H9 (cell line): ENCODE data around the gene ASB7. TPM values are rescaled to one million over a fixed set of nuclear protein-coding genes. Genes with fewer than 3 reads are reported as not detected.

Source experiments
- DNase-seq: peaks from one replicate; pipeline ENCODE4 v3.0.0-alpha.2; 2017
- H2AFZ ChIP-seq: one replicate; pipeline ENCODE4 v1.6.1; 2013; ENCODE audit warnings: mild to moderate bottlenecking, low read length, control low read depth, moderate library complexity
- H2AK5ac ChIP-seq: 2 replicates; pipeline ENCODE4 v1.6.1; 2013; ENCODE audit warnings: low read length, control low read depth, mixed read lengths; ENCODE audit not compliant: insufficient read length
- H2BK120ac ChIP-seq: one replicate; pipeline ENCODE4 v1.6.1; 2013; ENCODE audit warnings: low read depth, mild to moderate bottlenecking, low read length, control low read depth, inconsistent platforms; ENCODE audit not compliant: poor library complexity, severe bottlenecking
- H2BK12ac ChIP-seq: 2 replicates; pipeline ENCODE4 v1.6.1; 2013; ENCODE audit warnings: low read length, control low read depth, mixed read lengths, low read depth; ENCODE audit not compliant: insufficient read length
- H2BK15ac ChIP-seq: 2 replicates; pipeline ENCODE4 v1.6.1; 2013; ENCODE audit warnings: low read depth, low read length, control low read depth
- H2BK20ac ChIP-seq: one replicate; pipeline ENCODE4 v1.6.1; 2013; ENCODE audit warnings: low read depth, mild to moderate bottlenecking, low read length, control low read depth, inconsistent platforms; ENCODE audit not compliant: poor library complexity, severe bottlenecking
- H2BK5ac ChIP-seq: 2 replicates; pipeline ENCODE4 v1.6.1; 2013; ENCODE audit warnings: low read length, control low read depth, mixed read lengths; ENCODE audit not compliant: insufficient read length
- H3K14ac ChIP-seq: 2 replicates; pipeline ENCODE4 v1.6.1; 2013; ENCODE audit warnings: low read length, control low read depth; ENCODE audit not compliant: insufficient read depth
- H3K18ac ChIP-seq: 2 replicates; pipeline ENCODE4 v1.6.1; 2013; ENCODE audit warnings: low read depth, mild to moderate bottlenecking, mixed read lengths, low read length, control low read depth; ENCODE audit not compliant: insufficient read length
- H3K23ac ChIP-seq: 2 replicates; pipeline ENCODE4 v1.6.1; 2013; ENCODE audit warnings: low read length, control low read depth, mixed read lengths, low read depth; ENCODE audit not compliant: insufficient read length
- H3K23me2 ChIP-seq: 2 replicates; pipeline ENCODE4 v1.6.1; 2013; ENCODE audit warnings: low read depth, mild to moderate bottlenecking, mixed read lengths, low read length, control low read depth; ENCODE audit not compliant: insufficient read length, poor library complexity, severe bottlenecking
- H3K27ac ChIP-seq: 2 replicates; pipeline ENCODE4 v1.5.1; 2013; ENCODE audit warnings: low read length, control low read depth, mixed read lengths, low read depth; ENCODE audit not compliant: insufficient read length
- H3K27me3 ChIP-seq: 2 replicates; pipeline ENCODE4 v1.6.1; 2013; ENCODE audit warnings: low read length, control low read depth, inconsistent platforms; ENCODE audit not compliant: insufficient read depth
- H3K4ac ChIP-seq: 2 replicates; pipeline ENCODE4 v1.6.1; 2013; ENCODE audit warnings: low read depth, mild to moderate bottlenecking, control low read depth, inconsistent platforms, low read length, moderate library complexity
- H3K4me1 ChIP-seq: 2 replicates; pipeline ENCODE4 v1.6.1; 2013; ENCODE audit warnings: low read length, control low read depth, inconsistent platforms; ENCODE audit not compliant: insufficient read depth
- H3K4me2 ChIP-seq: 2 replicates; pipeline ENCODE4 v1.6.1; 2013; ENCODE audit warnings: low read length, control low read depth, mixed read lengths; ENCODE audit not compliant: insufficient read length, insufficient read depth
- H3K56ac ChIP-seq: 2 replicates; pipeline ENCODE4 v1.6.1; 2013; ENCODE audit warnings: low read depth, mild to moderate bottlenecking, mixed read lengths, low read length, control low read depth; ENCODE audit not compliant: insufficient read length
- H3K79me1 ChIP-seq: 2 replicates; pipeline ENCODE4 v1.6.1; 2013; ENCODE audit warnings: low read depth, mild to moderate bottlenecking, moderate library complexity, low read length, control low read depth, inconsistent platforms; ENCODE audit not compliant: insufficient read depth, poor library complexity, severe bottlenecking
- H3K79me2 ChIP-seq: 2 replicates; pipeline ENCODE4 v1.6.1; 2013; ENCODE audit warnings: low read length, control low read depth, inconsistent platforms; ENCODE audit not compliant: insufficient read depth
- H3K9ac ChIP-seq: 2 replicates; pipeline ENCODE4 v1.6.1; 2013; ENCODE audit warnings: low read length, control low read depth, mixed read lengths; ENCODE audit not compliant: insufficient read length; ENCODE audit errors: extremely low read depth
- H3K9me3 ChIP-seq: one replicate; pipeline ENCODE4 v1.6.1; 2013; ENCODE audit warnings: low read depth, low read length, inconsistent platforms; ENCODE audit not compliant: control insufficient read depth
- H3T11ph ChIP-seq: one replicate; pipeline ENCODE4 v1.6.1; 2013; ENCODE audit warnings: mild to moderate bottlenecking, low read length, control low read depth, inconsistent platforms
- H4K20me1 ChIP-seq: one replicate; pipeline ENCODE4 v1.6.1; 2013; ENCODE audit not compliant: control insufficient read depth, insufficient read length, insufficient read depth
- H4K5ac ChIP-seq: 2 replicates; pipeline ENCODE4 v1.6.1; 2013; ENCODE audit warnings: low read depth, mild to moderate bottlenecking, mixed read lengths, low read length, control low read depth; ENCODE audit not compliant: insufficient read length
- H4K8ac ChIP-seq: replicated peaks from 2 replicates; pipeline ENCODE4 v1.6.1; 2013; ENCODE audit warnings: low read length, control low read depth, mixed read lengths, low read depth; ENCODE audit not compliant: insufficient read length
- H4K91ac ChIP-seq: 2 replicates; pipeline ENCODE4 v1.6.1; 2013; ENCODE audit warnings: low read depth, mild to moderate bottlenecking, moderate library complexity, mixed read lengths, low read length, control low read depth; ENCODE audit not compliant: insufficient read length
- H3K27ac Mint-ChIP-seq, 3 experiments: 2 replicates in 2 of 3; 3 replicates in 1 of 3; pipeline ENCODE4 v1.8.0; 2020 to 2021; ENCODE audit warnings: mixed read lengths in 3 of 3, mild to moderate bottlenecking in 1 of 3, moderate library complexity in 1 of 3
- H3K27me3 Mint-ChIP-seq: 2 replicates; pipeline ENCODE4 v1.8.0; 2021; ENCODE audit warnings: low read depth, mild to moderate bottlenecking, moderate library complexity, mixed read lengths
- H3K36me3 Mint-ChIP-seq, 3 experiments: 2 replicates in 2 of 3; 3 replicates in 1 of 3; pipeline ENCODE4 v1.8.0; 2020 to 2021; ENCODE audit warnings: low read depth in 3 of 3, mixed read lengths in 3 of 3; ENCODE audit not compliant: insufficient read depth in 1 of 3
- H3K4me1 Mint-ChIP-seq, 2 experiments: 2 replicates each; pipeline ENCODE4 v1.8.0; 2020; ENCODE audit warnings: mixed read lengths in 2 of 2
- H3K4me3 Mint-ChIP-seq, 2 experiments: 2 replicates in 1 of 2; 3 replicates in 1 of 2; pipeline ENCODE4 v1.8.0; 2020 to 2021; ENCODE audit warnings: mild to moderate bottlenecking in 2 of 2, mixed read lengths in 2 of 2, moderate library complexity in 1 of 2
- H3K9me3 Mint-ChIP-seq, 2 experiments: 2 replicates in 1 of 2; 3 replicates in 1 of 2; pipeline ENCODE4 v1.8.0; 2020; ENCODE audit warnings: mild to moderate bottlenecking in 2 of 2, mixed read lengths in 2 of 2, moderate library complexity in 1 of 2
- WGBS: extraction: QIAGEN DNeasy Blood & Tissue Kit; methylation state at CpG from one replicate; pipeline ENCODE4 v1.1.7; 2013; ENCODE audit warnings: missing lambda C conversion rate, low lambda C conversion rate, mixed read lengths; ENCODE audit not compliant: insufficient read length; ENCODE audit errors: extremely low coverage; 5-methylcytosine and 5-hydroxymethylcytosine counted together
- total RNA-seq: library from RNA; stranded (reverse); gene quantifications from 2 replicates; pipeline ENCODE4 v1.2.1, GENCODE V29; 2021
- TF ChIP-seq, protein P1 (sequence below): fragments of 200-600 bp; sonication (generic); conservative IDR thresholded peaks from 3 replicates; pipeline ENCODE4 v1.8.0; 2021; ENCODE audit warnings: antibody characterized with exemption, mild to moderate bottlenecking

Gene ASB7
- total RNA-seq, 1 experiment from 2014 or later: 12.8 TPM

DNA sequence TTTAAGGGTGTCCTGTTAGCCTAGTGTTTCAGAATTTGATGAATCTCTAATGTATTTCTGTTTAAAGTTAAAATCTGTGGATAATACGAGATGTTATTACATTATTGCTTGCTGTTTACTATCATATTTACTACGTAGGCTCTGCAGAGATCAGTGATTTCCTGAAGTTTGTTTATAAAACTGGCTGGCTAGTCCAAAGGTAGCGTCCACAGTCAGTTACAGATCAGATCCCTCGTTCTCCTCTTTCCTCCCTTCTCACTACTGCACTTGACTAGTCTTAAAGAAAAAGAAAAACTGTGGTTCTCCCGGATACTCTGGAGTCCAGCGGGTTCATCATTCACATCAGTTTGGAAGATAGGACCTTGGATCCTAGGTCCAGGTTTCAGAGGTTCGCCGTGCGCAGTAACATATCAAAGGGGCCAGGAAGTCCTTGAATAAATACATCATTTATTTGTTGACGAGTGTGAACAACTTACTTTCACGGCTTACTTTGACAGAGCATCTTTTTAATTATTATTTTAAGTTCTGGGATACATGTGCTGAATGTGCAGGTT is 35.9 kb downstream of the ASB7 start:
- no peak overlapping the region for H3K4me2 ChIP-seq

More for the DNA sequence above, 35.9 kb downstream of the ASB7 start:
- Mint-ChIP-seq H3K27me3 (no peaks in the 10 kb centered on the region), H3K4me3 (no peak overlapping the region), H3K9me3 (no peaks in the 10 kb centered on the region), H3K4me1 (peaks cover 39 to 41% of the 10 kb centered on the region in 2 experiments), H3K36me3 (no peaks in the 10 kb centered on the region; a peak in 2 of 7 replicates), H3K27ac (peak overlapping the region in 2 of 3 experiments; percentile 5 to 88; a peak in 3 of 7 replicates)
- Histone ChIP-seq H4K5ac (no peak overlapping the region), H3K18ac (no peak overlapping the region), H3K27me3 (no peaks in the 10 kb centered on the region), H3K79me2 (peaks cover 1% of the 10 kb centered on the region; the same call in 1 of the 2 replicates), H3T11ph (no peak overlapping the region), H2AFZ (no peak overlapping the region), H3K9me3 (no peaks in the 10 kb centered on the region), H2AK5ac (no peak overlapping the region), H2BK15ac (no peak overlapping the region), H3K56ac (no peak overlapping the region), H2BK20ac (no peak overlapping the region), H3K9ac (no peak overlapping the region), H2BK12ac (no peak overlapping the region), H3K4me1 (no peaks in the 10 kb centered on the region; the same call in 1 of the 2 replicates), H4K91ac (no peak overlapping the region), H2BK120ac (no peak overlapping the region), H3K79me1 (no peaks in the 10 kb centered on the region), H3K4ac (no peak overlapping the region), H3K23ac (no peak overlapping the region), H4K20me1 (no peaks in the 10 kb centered on the region), H3K27ac (no peak overlapping the region), H3K23me2 (no peaks in the 10 kb centered on the region), H2BK5ac (no peak overlapping the region), H3K14ac (no peak overlapping the region), H4K8ac (no peak overlapping the region)
- WGBS: no CpG with 5 or more reads among the region's 11 CpGs
- TF ChIP-seq, protein P1, sequence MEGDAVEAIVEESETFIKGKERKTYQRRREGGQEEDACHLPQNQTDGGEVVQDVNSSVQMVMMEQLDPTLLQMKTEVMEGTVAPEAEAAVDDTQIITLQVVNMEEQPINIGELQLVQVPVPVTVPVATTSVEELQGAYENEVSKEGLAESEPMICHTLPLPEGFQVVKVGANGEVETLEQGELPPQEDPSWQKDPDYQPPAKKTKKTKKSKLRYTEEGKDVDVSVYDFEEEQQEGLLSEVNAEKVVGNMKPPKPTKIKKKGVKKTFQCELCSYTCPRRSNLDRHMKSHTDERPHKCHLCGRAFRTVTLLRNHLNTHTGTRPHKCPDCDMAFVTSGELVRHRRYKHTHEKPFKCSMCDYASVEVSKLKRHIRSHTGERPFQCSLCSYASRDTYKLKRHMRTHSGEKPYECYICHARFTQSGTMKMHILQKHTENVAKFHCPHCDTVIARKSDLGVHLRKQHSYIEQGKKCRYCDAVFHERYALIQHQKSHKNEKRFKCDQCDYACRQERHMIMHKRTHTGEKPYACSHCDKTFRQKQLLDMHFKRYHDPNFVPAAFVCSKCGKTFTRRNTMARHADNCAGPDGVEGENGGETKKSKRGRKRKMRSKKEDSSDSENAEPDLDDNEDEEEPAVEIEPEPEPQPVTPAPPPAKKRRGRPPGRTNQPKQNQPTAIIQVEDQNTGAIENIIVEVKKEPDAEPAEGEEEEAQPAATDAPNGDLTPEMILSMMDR: no peak
- DNase-seq: no peak
